Measurements from ENCODE around the gene TMEM81.
A peak's percentile ranks its signal among the peaks of the same experiment; 100 is the strongest.

DNA sequence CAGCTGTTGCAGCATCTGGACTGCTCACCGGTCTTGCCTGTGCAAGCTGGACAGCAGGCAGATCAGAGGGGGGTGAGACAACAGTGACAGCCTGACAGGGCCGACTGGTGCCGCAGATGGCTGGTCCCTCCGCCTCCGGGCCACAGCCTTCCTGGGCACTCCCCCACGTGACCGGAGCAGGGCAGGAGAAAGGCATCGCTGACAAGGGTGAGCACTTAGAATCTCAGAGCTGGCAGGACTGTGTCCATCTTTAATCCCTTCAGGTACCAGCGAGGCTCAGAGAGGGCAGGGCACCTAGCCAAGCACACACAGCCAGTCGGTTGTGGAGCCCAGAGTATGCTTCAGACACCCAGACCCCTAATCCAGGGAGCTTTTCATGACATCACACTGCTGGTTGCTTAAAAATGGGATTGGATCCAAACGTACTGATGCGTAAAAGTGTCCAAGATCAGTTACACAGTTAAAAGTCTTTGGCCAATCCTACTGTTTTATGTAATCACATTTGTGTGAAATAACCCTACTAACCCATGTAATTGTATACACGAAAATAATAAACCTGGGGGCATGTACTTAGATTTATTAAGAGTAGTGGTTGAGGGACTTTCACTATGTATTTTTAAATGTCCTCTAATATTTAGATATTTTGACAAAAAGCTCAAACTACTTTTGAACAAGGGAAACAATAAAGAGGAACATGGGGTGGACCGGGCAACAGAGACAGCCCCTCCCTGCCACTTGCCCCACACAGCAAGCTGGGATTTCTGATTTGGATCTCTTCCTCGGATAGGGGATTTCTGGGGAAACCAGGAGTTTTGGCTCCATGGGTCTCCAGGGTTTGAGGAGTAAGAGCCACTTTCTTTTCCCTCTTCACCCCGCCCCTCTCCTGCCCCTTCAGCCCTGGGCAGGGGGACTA lies 42.0 kb downstream of the TMEM81 start:
- no peak for TF ChIP-seq CBX8 (IDR thresholded peaks at IDR 0.05)
- no peak for TF ChIP-seq CEBPB (IDR thresholded peaks at IDR 0.05)
- TF ChIP-seq RAD21 (conservative IDR thresholded peaks at IDR 0.05 in 1 of 2, IDR thresholded peaks at IDR 0.05 in 1 of 2) = no peak
- TF ChIP-seq, protein P1, sequence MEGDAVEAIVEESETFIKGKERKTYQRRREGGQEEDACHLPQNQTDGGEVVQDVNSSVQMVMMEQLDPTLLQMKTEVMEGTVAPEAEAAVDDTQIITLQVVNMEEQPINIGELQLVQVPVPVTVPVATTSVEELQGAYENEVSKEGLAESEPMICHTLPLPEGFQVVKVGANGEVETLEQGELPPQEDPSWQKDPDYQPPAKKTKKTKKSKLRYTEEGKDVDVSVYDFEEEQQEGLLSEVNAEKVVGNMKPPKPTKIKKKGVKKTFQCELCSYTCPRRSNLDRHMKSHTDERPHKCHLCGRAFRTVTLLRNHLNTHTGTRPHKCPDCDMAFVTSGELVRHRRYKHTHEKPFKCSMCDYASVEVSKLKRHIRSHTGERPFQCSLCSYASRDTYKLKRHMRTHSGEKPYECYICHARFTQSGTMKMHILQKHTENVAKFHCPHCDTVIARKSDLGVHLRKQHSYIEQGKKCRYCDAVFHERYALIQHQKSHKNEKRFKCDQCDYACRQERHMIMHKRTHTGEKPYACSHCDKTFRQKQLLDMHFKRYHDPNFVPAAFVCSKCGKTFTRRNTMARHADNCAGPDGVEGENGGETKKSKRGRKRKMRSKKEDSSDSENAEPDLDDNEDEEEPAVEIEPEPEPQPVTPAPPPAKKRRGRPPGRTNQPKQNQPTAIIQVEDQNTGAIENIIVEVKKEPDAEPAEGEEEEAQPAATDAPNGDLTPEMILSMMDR (IDR thresholded peaks at IDR 0.05) = no peak
- TF ChIP-seq RCOR1 (IDR thresholded peaks at IDR 0.05; ENCODE audit: low read depth, low read length) = no peak
- no peak for TF ChIP-seq EP300 (IDR thresholded peaks at IDR 0.05)
- TF ChIP-seq, protein P2, sequence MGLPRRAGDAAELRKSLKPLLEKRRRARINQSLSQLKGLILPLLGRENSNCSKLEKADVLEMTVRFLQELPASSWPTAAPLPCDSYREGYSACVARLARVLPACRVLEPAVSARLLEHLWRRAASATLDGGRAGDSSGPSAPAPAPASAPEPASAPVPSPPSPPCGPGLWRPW (IDR thresholded peaks at IDR 0.05) = no peak
- TF ChIP-seq ZFP36 (IDR thresholded peaks at IDR 0.05; ENCODE audit: borderline replicate concordance, partially characterized antibody) = peak; percentile 4
- no peak for TF ChIP-seq NPAS2 (CRISPR knock-in tag; IDR thresholded peaks at IDR 0.05; ENCODE audit: borderline replicate concordance)
- TF ChIP-seq POLR2A (IDR thresholded peaks at IDR 0.05; ENCODE audit: low read length) = no peak

Measured in A549 (cell line).